ENCODE measurements around the gene NRG3.

The NRG3 gene

GRCh38 chr10:81882011-81882410 is 7.0 kb downstream of the NRG3 start:
- H3K9ac ChIP-seq (ENCODE audit: low read depth in 1 of 2, low read length in 2 of 2) = no peak overlapping the region
- no peak overlapping the region for H3K27ac ChIP-seq (ENCODE audit: low read depth, low read length)
- H3K36me3 ChIP-seq (ENCODE audit: control insufficient read depth in 1 of 2, insufficient read depth in 2 of 2, low read length in 2 of 2) = no peaks in the 10 kb centered on the region
- no peaks in the 10 kb centered on the region for H3K4me1 ChIP-seq (ENCODE audit: control insufficient read depth in 1 of 2, insufficient read depth in 2 of 2, low read length in 2 of 2)
- peaks cover 0 to 10% of the 10 kb centered on the region in 2 donors for H3K27me3 ChIP-seq (ENCODE audit: control insufficient read depth in 1 of 2, insufficient read depth in 2 of 2, low read length in 2 of 2)
- no peak overlapping the region for H3K4me3 ChIP-seq (ENCODE audit: low read depth in 1 of 2, low read length in 2 of 2)
- no peaks in the 10 kb centered on the region for H3K9me3 ChIP-seq (ENCODE audit: control insufficient read depth in 1 of 2, low read length in 2 of 2)

DNA sequence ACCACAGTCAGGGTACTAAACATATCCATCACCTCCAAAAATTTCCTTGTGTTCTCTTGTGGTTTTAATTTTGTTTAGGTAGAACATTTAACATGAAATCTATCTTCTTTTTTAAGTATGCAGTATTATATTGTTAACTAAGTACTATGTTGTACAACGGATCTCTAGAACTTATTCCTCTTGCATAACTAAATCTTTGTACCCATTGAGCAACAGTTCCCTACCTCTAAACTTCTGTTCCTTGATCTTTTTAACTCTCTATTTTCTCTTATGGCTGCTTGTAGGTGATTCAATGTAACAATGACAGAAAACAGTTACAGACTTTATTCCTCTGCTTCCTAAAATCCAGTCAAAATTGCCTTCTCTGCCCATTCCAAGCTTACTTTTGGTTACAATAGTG is 9.9 kb downstream of the NRG3 start:
- no peaks in the 10 kb centered on the region for H3K27me3 ChIP-seq (ENCODE audit: control insufficient read depth in 1 of 2, insufficient read depth in 2 of 2, low read length in 2 of 2)
- H3K27ac ChIP-seq (ENCODE audit: low read depth, low read length) = no peak overlapping the region
- no peak overlapping the region for H3K9ac ChIP-seq (ENCODE audit: low read depth in 1 of 2, low read length in 2 of 2)
- H3K36me3 ChIP-seq (ENCODE audit: control insufficient read depth in 1 of 2, insufficient read depth in 2 of 2, low read length in 2 of 2) = no peaks in the 10 kb centered on the region
- H3K4me1 ChIP-seq (ENCODE audit: control insufficient read depth in 1 of 2, insufficient read depth in 2 of 2, low read length in 2 of 2) = no peaks in the 10 kb centered on the region
- no peaks in the 10 kb centered on the region for H3K9me3 ChIP-seq (ENCODE audit: control insufficient read depth in 1 of 2, low read length in 2 of 2)
- H3K4me3 ChIP-seq (ENCODE audit: low read depth in 1 of 2, low read length in 2 of 2) = no peak overlapping the region

DNA sequence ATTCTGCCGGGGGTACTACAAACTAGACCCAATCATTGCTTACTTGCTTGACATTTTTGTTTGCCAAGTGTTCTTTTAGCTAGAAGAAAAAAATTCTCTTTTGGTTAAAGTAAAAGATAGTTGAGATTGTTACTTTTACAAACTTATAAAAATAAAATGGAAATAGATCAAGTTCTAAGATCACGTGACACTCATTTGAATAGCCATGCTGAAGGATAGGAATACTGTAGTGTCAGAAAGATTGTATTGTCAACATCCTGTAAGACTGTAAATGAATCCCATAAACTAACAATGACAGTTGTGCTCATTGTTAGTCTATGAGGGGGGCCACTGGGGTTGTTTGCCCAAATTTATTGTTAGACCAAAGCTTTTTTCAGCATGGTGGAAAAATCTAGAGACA is 10.5 kb downstream of the NRG3 start:
- Histone ChIP-seq H3K4me1 (ENCODE audit: control insufficient read depth in 1 of 2, insufficient read depth in 2 of 2, low read length in 2 of 2) (no peaks in the 10 kb centered on the region), H3K9ac (ENCODE audit: low read depth in 1 of 2, low read length in 2 of 2) (no peak overlapping the region), H3K27ac (ENCODE audit: low read depth, low read length) (no peak overlapping the region), H3K36me3 (ENCODE audit: control insufficient read depth in 1 of 2, insufficient read depth in 2 of 2, low read length in 2 of 2) (no peaks in the 10 kb centered on the region), H3K4me3 (ENCODE audit: low read depth in 1 of 2, low read length in 2 of 2) (no peak overlapping the region), H3K27me3 (ENCODE audit: control insufficient read depth in 1 of 2, insufficient read depth in 2 of 2, low read length in 2 of 2) (no peaks in the 10 kb centered on the region), H3K9me3 (ENCODE audit: control insufficient read depth in 1 of 2, low read length in 2 of 2) (no peaks in the 10 kb centered on the region)

DNA sequence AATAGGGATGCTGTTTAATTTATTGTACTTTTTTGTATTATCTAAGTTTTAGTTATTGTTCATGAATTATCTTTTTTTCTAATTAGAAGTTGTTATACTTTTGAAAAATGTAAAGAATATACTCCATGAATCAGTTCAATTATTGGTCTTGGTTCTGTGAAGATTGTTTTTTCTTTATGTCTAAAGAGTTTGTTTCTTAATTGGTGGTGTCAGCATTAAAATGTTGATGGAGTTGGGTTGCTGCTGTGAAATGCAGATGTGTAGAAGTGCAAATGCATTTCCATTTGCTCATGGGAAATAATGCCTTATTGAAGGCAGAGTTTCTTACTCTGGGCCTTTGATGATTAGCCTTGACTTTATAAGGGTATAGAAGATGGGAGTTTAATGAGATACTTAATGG is 11.9 kb downstream of the NRG3 start:
- Histone ChIP-seq H3K27ac (ENCODE audit: low read depth, low read length) (no peak overlapping the region), H3K4me3 (ENCODE audit: low read depth in 1 of 2, low read length in 2 of 2) (no peak overlapping the region), H3K27me3 (ENCODE audit: control insufficient read depth in 1 of 2, insufficient read depth in 2 of 2, low read length in 2 of 2) (no peaks in the 10 kb centered on the region), H3K9me3 (ENCODE audit: control insufficient read depth in 1 of 2, low read length in 2 of 2) (no peaks in the 10 kb centered on the region), H3K9ac (ENCODE audit: low read depth in 1 of 2, low read length in 2 of 2) (no peak overlapping the region), H3K4me1 (ENCODE audit: control insufficient read depth in 1 of 2, insufficient read depth in 2 of 2, low read length in 2 of 2) (no peaks in the 10 kb centered on the region), H3K36me3 (ENCODE audit: control insufficient read depth in 1 of 2, insufficient read depth in 2 of 2, low read length in 2 of 2) (no peaks in the 10 kb centered on the region)

GRCh38 chr10:81889181-81889769 is 14.3 kb downstream of the NRG3 start:
- Histone ChIP-seq H3K27me3 (ENCODE audit: control insufficient read depth in 1 of 2, insufficient read depth in 2 of 2, low read length in 2 of 2) (no peaks in the 10 kb centered on the region), H3K36me3 (ENCODE audit: control insufficient read depth in 1 of 2, insufficient read depth in 2 of 2, low read length in 2 of 2) (no peaks in the 10 kb centered on the region), H3K4me1 (ENCODE audit: control insufficient read depth in 1 of 2, insufficient read depth in 2 of 2, low read length in 2 of 2) (no peaks in the 10 kb centered on the region), H3K4me3 (ENCODE audit: low read depth in 1 of 2, low read length in 2 of 2) (no peak overlapping the region), H3K27ac (ENCODE audit: low read depth, low read length) (no peak overlapping the region), H3K9ac (ENCODE audit: low read depth in 1 of 2, low read length in 2 of 2) (no peak overlapping the region), H3K9me3 (ENCODE audit: control insufficient read depth in 1 of 2, low read length in 2 of 2) (no peaks in the 10 kb centered on the region)

DNA sequence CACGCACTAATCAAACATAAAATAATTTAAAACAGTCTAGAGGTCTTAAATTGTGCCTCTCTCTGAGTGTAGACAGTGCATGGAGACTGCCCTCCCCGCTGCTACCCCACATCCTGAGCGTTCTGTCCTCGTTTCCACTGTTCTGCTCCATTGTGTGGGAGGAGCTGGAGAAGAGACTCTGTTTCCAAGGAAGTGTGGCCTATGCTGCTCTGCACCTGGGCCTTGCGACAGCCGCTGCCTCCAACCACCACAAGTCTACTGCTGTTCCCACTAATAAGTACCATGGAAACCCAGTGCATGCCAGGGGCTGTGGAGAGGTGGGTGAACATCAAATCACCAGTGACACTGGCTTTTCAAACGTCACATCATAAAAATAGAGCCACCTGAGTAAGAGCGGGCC is 19.6 kb downstream of the NRG3 start:
- Histone ChIP-seq H3K27me3 (ENCODE audit: control insufficient read depth in 1 of 2, insufficient read depth in 2 of 2, low read length in 2 of 2) (no peaks in the 10 kb centered on the region), H3K9me3 (ENCODE audit: control insufficient read depth in 1 of 2, low read length in 2 of 2) (no peaks in the 10 kb centered on the region), H3K9ac (ENCODE audit: low read depth in 1 of 2, low read length in 2 of 2) (no peak overlapping the region)

DNA sequence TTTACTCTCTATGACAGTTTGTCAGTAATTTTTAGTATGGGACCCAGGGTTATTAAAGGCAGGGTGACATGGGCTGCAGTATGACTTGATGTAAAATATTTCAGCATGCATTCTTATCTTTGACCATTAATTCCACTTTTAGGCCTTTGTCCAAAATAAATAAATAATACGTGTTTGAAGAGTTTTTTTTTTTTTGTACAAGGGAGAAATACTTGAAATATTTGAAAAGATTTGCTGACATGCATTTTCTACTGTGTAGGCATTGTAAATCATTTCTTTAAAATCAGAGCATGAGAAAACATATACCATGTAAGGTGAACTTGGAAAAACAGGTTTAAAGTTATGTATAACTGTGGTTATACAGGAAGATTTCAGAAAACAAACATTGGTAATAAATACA is 23.5 kb downstream of the NRG3 start:
- H3K36me3 ChIP-seq (ENCODE audit: control insufficient read depth in 1 of 2, insufficient read depth in 2 of 2, low read length in 2 of 2) = no peaks in the 10 kb centered on the region
- no peak overlapping the region for H3K4me3 ChIP-seq (ENCODE audit: low read depth in 1 of 2, low read length in 2 of 2)
- H3K9me3 ChIP-seq (ENCODE audit: control insufficient read depth in 1 of 2, low read length in 2 of 2) = no peaks in the 10 kb centered on the region
- no peak overlapping the region for H3K9ac ChIP-seq (ENCODE audit: low read depth in 1 of 2, low read length in 2 of 2)
- H3K27ac ChIP-seq (ENCODE audit: low read depth, low read length) = no peak overlapping the region
- no peaks in the 10 kb centered on the region for H3K4me1 ChIP-seq (ENCODE audit: control insufficient read depth in 1 of 2, insufficient read depth in 2 of 2, low read length in 2 of 2)
- no peaks in the 10 kb centered on the region for H3K27me3 ChIP-seq (ENCODE audit: control insufficient read depth in 1 of 2, insufficient read depth in 2 of 2, low read length in 2 of 2)

More for the DNA sequence above, 19.6 kb downstream of the NRG3 start:
- H3K36me3 ChIP-seq (ENCODE audit: control insufficient read depth in 1 of 2, insufficient read depth in 2 of 2, low read length in 2 of 2) = no peaks in the 10 kb centered on the region
- no peak overlapping the region for H3K27ac ChIP-seq (ENCODE audit: low read depth, low read length)
- no peak overlapping the region for H3K4me3 ChIP-seq (ENCODE audit: low read depth in 1 of 2, low read length in 2 of 2)
- no peaks in the 10 kb centered on the region for H3K4me1 ChIP-seq (ENCODE audit: control insufficient read depth in 1 of 2, insufficient read depth in 2 of 2, low read length in 2 of 2)

GRCh38 chr10:81900989-81901388 is 26.0 kb downstream of the NRG3 start:
- no peaks in the 10 kb centered on the region for H3K4me1 ChIP-seq (ENCODE audit: control insufficient read depth in 1 of 2, insufficient read depth in 2 of 2, low read length in 2 of 2)
- no peak overlapping the region for H3K9ac ChIP-seq (ENCODE audit: low read depth in 1 of 2, low read length in 2 of 2)
- H3K27ac ChIP-seq (ENCODE audit: low read depth, low read length) = no peak overlapping the region
- H3K36me3 ChIP-seq (ENCODE audit: control insufficient read depth in 1 of 2, insufficient read depth in 2 of 2, low read length in 2 of 2) = no peaks in the 10 kb centered on the region
- H3K27me3 ChIP-seq (ENCODE audit: control insufficient read depth in 1 of 2, insufficient read depth in 2 of 2, low read length in 2 of 2) = no peaks in the 10 kb centered on the region
- H3K4me3 ChIP-seq (ENCODE audit: low read depth in 1 of 2, low read length in 2 of 2) = no peak overlapping the region
- no peaks in the 10 kb centered on the region for H3K9me3 ChIP-seq (ENCODE audit: control insufficient read depth in 1 of 2, low read length in 2 of 2)

DNA sequence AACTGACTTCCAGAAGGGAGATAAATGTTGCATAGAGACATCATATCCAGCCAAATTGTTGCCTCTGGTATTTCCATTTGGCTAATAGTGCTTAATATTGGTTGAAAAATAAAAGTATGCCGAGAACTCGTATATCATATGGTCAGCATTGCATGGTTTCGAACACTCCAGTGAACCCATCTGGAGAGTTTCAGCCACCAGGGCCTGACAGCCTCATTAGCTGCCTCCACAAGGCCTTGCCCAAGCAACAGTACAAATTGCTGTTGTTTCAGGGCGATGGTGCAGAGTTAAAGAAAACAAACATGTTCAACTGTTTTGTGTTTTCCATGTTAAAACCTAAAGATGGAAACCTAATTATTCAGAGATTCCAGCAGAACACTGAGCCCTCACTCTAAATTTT is 28.5 kb downstream of the NRG3 start:
- no peaks in the 10 kb centered on the region for H3K4me1 ChIP-seq (ENCODE audit: control insufficient read depth in 1 of 2, insufficient read depth in 2 of 2, low read length in 2 of 2)
- no peaks in the 10 kb centered on the region for H3K36me3 ChIP-seq (ENCODE audit: control insufficient read depth in 1 of 2, insufficient read depth in 2 of 2, low read length in 2 of 2)
- H3K27ac ChIP-seq (ENCODE audit: low read depth, low read length) = no peak overlapping the region
- H3K4me3 ChIP-seq (ENCODE audit: low read depth in 1 of 2, low read length in 2 of 2) = no peak overlapping the region
- H3K9me3 ChIP-seq (ENCODE audit: control insufficient read depth in 1 of 2, low read length in 2 of 2) = no peaks in the 10 kb centered on the region
- H3K9ac ChIP-seq (ENCODE audit: low read depth in 1 of 2, low read length in 2 of 2) = no peak overlapping the region
- H3K27me3 ChIP-seq (ENCODE audit: control insufficient read depth in 1 of 2, insufficient read depth in 2 of 2, low read length in 2 of 2) = no peaks in the 10 kb centered on the region

- H3K4me1 ChIP-seq (ENCODE audit: control insufficient read depth in 1 of 2, insufficient read depth in 2 of 2, low read length in 2 of 2) = no peaks in the 10 kb centered on the region
- no peaks in the 10 kb centered on the region for H3K36me3 ChIP-seq (ENCODE audit: control insufficient read depth in 1 of 2, insufficient read depth in 2 of 2, low read length in 2 of 2)
- no peaks in the 10 kb centered on the region for H3K9me3 ChIP-seq (ENCODE audit: control insufficient read depth in 1 of 2, low read length in 2 of 2)
These were observed 30.2 kb downstream of the NRG3 start for GRCh38 chr10:81905161-81905560.

GRCh38 chr10:81909453-81909852 is 34.5 kb downstream of the NRG3 start:
- Histone ChIP-seq H3K36me3 (ENCODE audit: control insufficient read depth in 1 of 2, insufficient read depth in 2 of 2, low read length in 2 of 2) (no peaks in the 10 kb centered on the region), H3K4me3 (ENCODE audit: low read depth in 1 of 2, low read length in 2 of 2) (no peak overlapping the region), H3K9ac (ENCODE audit: low read depth in 1 of 2, low read length in 2 of 2) (no peak overlapping the region), H3K27me3 (ENCODE audit: control insufficient read depth in 1 of 2, insufficient read depth in 2 of 2, low read length in 2 of 2) (no peaks in the 10 kb centered on the region), H3K4me1 (ENCODE audit: control insufficient read depth in 1 of 2, insufficient read depth in 2 of 2, low read length in 2 of 2) (no peaks in the 10 kb centered on the region), H3K27ac (ENCODE audit: low read depth, low read length) (no peak overlapping the region), H3K9me3 (ENCODE audit: control insufficient read depth in 1 of 2, low read length in 2 of 2) (no peaks in the 10 kb centered on the region)

More at GRCh38 chr10:81905161-81905560, 30.2 kb downstream of the NRG3 start:
- no peak overlapping the region for H3K4me3 ChIP-seq (ENCODE audit: low read depth in 1 of 2, low read length in 2 of 2)
- no peaks in the 10 kb centered on the region for H3K27me3 ChIP-seq (ENCODE audit: control insufficient read depth in 1 of 2, insufficient read depth in 2 of 2, low read length in 2 of 2)
- H3K27ac ChIP-seq (ENCODE audit: low read depth, low read length) = no peak overlapping the region
- H3K9ac ChIP-seq (ENCODE audit: low read depth in 1 of 2, low read length in 2 of 2) = no peak overlapping the region

All from duodenal mucosa (tissue), 2 donors.